Central memory CD4-positive, alpha-beta T cell (primary cell): ENCODE data around the gene DYSF.

ENCODE experiments used
- DNase-seq: peaks from one replicate; pipeline ENCODE4 v3.0.0; 2022

Gene DYSF

DNA sequence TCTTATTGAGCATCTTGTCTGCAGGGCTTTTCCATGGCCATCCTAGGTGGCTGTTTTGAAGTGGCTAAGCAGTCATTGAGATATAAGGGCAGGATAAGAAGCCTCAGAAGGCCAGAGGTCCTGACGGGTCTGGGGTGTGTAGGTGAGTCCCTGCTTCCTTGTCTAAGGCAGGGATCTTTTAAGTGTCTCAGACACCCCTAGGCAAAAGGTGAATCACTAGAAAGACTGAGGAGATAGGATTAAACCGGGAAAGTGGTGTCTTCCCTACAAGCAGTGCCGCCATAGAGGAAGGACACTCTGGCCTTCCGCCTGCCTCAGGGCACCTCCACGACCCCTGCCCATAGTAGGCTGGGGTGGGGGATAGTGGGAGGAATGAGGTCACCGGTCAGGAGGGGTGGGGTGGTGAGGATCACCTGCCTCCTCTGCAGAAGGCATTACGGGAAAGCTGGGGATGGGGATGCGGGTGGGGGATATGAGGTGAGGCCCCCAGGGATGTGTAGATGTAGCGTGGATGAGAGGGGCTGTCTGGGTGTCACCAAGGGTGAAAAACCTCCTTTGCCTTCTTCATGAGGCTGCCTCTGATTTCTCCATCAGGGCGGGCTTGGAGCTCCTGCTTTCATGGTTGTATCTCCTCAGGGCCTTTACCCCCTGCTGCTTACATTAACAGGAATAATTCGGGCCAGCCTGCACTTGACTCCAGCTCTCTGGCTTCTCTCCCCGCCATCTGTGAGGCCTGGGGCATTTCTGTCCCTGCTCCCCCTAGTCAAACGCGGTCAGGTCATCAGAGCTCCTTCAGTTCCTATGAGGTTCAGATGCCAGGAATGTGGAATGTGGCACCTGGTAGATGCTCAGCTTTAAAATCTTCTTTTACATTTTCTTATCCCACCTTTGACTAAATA is 244.0 kb downstream of the DYSF start:
- DNase-seq: no peak

DNA sequence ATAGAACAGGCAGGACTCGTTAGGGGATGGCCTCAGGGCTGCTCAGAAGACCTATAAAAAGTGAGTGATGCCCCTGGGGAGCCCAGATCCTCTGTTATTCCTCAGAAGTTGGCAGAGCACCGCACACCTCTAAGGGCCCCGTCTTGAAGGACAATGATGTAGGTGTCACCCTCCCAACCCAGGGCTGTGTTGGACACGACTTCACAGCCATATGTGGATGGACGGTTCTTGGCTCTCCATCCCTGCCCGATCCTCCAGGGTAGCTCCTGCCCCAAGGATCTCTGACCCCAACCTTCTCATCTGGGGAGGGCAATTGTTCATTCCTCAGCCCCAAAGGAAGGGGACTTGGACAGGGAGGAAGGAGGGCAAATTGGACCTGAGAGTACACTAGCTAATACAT is 246.1 kb downstream of the DYSF start:
- no peak for DNase-seq

DNA sequence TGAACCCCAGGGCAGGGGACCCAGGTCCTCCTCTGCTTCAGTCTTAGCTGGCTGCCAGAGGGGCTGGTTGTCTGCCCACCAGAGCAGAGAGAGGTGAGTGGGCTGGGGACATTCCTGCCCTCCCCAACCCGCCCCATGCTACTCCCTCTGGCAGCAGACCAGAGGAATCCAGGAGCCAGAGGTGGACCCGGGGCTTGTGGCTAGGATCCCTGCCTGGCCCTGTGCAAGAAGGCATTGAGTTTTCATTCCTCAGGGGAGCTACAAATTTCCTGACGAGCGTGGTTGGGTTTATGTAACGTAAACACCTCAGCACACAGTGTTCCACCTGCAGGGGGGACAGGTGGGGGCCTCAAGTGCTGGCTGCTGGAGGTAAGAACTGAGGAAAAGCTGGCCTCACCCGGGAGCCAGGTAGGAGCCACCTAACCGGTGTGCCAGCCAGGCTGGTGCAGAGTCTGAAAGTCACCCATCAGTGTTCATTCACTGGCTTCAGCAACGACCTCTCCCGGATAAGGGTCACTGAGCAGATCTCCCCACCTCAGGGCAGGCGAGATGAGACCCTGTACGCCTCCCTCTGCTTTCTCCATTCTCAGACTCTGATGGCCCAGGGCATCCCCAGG is 246.8 kb downstream of the DYSF start:
- DNase-seq: no peak

DNA sequence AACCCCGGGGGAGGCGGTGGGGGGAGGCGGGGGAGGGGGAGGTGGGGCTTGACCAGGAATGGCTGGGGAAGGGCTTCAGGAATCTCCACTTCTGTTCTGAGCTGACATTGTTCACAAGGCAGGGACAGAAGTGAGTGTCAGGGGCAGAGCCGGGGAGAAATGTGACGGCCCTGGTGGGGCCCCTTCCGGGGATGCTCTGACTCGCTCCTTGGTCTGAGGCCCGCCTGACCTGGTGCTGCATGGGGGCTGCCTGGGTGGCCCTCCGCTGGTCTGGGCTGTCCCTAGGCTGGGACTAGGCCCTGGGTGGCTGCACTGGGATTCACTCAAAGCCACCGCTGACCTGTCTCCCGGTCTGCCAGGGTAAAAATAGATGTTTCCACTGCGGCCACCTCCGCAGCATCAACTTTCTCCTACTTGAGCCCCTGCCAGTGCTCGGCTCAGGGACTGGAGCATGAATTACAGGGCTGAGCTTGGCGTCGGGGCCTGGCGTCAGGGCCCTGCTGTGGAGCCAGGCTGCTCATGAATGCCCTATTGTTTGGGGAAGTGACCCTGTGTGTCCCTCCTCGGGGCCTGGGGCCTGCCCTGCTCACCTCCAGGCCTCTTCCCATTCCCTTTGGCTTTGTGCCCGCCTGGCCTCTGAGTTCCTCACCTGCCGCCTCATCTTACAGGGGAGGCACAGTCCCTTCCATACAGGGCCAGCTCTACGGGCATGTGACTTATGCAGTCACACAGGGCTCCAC is 247.5 kb downstream of the DYSF start:
- DNase-seq: no peak

DNA sequence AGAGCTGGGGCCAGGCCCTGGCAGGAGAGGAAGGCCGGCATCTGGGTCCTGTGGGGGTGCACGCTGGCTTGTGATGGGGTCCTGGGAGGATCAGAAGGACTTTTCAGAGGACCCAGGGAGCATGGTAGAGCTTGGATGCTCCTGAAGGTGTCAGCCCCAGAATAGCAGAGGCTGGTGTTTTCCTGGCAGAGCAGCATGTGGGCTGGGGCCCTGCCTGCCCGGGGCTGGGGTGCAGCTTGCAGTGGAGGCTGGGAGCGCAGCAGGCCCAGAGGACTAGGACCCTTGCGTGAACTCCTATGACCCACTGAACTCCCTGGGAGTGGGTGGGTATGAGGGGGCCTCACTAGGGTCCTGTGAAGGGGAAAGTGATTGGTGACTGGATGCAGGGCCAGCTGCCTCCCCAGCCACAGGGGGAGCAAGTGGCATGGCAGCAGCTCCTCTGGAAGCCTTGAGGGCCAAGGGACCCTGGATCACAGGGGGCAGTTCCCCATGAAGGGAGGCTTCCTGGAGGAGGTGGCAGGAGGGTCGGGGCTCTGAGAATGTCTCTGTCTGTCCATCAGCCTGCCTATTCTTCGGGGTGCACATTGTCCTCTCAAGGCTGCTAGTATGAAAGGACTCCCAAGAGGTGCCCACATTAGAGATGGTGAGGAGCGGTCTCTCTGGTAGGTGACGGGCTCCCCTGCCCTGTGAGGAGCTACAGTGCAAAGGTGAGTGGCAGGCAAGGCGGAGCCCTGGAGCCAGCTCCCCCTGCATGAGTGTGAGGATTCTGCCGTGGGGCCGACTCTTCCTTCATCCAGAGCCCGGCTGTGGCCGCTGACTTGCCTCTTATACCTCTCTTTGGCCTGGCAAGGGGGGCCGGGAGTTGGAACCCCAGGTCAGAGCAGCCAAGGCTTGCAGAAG is 249.0 kb downstream of the DYSF start:
- DNase-seq: no peak

DNA sequence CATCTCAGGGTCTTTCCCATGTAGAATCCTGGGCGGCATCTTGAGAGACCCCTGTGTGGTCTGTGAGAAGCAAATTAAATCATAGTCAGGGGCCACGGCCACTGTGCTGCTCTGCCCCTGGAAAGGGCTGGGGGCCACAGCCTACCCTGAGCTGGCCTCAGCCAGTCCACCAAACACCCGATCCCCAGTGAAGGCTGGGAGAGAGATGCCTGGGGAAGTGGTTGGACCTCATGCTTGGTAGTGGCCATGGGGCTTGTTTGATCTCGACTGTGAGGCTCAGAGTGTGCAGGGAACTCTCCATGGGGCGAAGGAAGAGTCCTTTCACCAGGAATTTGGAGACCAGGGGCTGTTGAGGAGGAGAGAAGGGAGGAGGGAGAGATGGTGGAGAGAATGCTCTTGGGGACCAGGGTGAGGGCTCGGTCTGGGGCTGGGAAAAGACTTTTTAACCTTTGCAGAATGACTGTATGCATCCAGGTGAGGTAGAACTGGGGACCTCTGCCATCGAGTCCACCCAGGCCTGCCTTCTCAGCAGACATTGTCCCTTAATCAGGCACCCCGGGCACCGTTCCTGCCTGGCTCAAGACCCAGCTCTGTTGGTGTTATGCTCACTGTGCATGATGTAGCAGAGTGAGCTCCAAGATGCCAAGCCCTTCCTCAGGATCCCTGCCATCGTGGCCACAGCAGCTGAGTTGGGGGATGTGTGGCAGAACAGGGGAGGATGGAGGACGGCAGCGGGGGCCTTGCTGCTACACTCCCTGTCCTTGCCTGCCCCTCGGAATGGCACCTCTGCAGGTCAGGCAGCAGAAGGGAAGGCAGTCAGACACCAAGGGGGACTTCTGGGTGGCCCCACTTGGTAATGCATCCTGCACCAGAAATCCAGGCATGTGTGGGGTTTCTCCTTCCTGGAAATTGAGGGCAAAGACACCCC is 249.9 kb downstream of the DYSF start:
- no peak for DNase-seq

DNA sequence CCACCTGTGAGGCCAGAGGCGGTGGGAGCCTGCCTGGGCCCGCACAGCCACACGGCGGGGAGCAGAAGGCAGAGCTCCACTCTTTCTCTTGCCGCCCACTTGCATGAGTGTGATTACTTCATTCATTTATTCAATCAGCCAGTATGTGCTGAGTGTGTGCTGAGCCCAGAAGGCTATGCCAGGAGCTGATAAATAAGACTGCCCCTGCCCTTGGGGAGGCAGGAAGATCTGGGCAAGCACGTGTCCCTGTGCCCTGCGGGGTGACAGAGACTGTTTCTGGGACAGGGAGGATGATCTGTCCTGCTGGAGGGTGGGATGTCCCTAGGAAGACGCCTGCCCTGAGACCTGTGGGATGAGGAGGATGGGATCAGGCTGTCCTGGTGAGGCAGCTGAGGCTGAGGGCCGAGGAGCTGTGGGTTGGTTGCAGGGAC is 250.8 kb downstream of the DYSF start:
- DNase-seq: no peak

DNA sequence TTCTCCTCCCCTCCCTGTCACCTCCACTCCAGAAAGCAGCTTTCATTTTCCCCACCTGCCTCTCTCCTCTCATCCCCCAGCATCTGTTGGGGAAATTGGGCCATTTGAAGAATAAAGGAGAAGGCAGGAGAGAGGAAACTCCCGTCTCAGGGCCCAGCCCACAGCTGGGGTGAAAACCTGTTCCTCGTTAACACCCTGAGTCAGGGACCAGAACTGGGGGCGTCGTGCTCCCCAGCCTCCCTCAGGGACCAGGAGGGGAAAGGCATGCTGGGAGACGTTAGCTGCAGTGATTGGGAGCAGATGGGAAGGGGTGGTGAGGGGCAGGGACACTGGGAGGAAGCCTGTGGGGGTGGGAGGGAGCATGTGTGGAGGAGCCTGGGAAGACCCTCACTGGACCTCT is 251.3 kb downstream of the DYSF start:
- no peak for DNase-seq

DNA sequence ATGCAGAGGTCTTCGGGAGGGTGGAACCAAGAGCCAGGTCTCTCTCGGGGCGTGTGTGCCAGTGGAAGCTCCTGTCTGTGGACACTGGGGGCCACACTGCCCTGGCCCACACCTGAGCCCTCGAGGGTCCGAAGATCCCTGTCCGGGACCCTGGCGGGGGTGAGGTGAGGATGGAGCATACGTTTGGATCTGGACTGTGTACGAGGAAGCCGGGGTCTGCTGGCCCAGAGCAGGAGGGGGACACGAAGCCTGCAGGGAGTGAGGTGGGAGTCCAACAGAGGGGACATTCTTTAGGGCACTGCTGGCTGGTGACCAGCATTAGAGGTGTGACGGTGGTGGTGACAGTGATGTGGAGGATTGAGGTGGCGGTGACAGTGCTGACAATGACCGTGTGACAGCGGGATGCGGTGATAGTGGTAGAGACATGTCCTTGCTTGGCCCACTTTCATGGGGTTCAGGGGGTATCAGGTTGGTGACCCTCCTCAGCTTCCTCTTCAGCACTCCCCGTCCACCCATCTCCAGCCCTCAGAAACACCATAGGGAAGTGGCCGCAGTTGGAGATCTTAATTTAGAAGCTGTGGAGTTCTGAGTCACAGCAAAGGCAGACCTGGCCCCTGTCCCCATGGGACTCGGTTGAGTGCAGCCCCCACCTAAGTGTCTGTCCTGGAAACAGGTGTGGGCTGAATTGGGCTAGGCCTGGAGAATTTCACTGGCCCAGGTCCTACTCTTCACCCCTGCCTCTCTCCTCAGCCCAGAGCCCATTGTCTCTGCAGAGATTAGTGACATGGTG is 252.0 kb downstream of the DYSF start:
- no peak for DNase-seq

DNA sequence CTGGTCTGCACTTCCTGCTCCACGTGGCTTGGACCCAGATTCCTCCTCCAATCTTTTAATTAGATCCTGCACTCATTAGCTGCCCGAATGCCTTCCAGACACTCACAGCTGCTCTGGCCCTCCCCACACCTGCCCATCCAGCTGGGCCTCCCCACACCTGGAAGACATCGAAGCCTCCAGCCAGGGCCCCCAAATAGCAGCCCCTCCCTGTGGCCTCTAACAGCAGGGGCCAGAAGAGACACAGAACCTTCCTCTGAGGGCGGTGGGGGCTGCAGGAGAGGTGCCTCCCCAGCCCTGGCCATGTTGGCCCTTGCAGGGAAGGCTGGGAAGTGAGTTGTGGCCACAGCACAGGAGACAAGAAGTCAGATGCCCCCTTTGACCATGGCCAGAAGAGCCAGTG is 252.8 kb downstream of the DYSF start:
- no peak for DNase-seq

DNA sequence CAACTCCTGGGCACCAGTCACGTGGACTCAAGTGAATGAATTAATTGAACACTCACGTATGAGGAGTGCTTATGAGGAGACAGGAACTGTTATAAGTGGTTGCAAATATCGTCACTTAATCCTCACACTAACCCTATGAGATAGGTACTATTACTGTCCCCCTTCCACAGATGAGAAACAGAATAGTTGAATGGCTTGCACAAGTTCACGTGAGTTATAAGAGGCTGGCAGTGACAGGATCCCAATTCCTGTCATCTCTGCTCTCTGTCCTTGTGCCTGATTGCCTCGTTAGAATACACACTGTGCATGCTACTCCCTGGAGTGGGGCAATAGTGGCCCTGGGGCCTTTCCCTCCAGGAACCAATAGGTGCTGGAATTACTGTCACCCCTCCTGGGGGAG is 253.5 kb downstream of the DYSF start:
- DNase-seq: no peak

DNA sequence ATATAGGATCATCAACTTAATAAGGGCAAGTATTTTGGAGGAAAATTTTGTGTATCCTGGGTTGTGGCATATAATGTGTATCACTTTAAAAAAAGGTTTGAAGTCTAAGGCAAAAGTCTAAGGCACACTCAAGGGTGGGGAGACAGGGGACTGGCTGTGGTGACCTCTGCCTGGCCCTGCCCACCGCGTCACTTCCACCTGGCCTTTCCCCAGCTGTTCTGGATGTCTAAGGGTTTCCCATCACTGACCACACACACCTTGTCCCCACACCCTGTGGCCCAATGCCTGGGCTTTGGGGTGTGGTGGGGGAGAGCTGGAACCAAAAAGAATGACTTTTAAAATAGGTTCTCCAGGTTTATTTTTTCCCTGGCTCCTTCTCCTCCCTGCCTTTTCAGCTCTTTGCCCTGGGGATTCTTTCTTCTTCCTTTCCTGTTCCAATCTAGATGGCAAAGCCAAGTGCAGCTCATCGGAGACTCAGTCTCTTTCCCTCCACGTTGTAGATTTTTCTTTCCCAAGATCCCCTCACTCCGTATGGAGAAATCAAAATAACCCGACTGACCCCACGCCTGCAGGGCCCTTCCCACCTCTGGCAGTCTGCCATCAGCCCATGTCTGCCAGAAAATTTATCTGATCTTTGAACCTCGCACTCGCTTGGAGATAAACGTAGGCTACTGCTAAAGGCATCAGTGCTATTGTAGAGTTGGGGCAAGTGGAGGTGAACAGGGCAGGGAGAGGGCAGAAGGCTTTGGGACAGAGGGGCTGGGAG is 257.2 kb downstream of the DYSF start:
- DNase-seq: no peak

DNA sequence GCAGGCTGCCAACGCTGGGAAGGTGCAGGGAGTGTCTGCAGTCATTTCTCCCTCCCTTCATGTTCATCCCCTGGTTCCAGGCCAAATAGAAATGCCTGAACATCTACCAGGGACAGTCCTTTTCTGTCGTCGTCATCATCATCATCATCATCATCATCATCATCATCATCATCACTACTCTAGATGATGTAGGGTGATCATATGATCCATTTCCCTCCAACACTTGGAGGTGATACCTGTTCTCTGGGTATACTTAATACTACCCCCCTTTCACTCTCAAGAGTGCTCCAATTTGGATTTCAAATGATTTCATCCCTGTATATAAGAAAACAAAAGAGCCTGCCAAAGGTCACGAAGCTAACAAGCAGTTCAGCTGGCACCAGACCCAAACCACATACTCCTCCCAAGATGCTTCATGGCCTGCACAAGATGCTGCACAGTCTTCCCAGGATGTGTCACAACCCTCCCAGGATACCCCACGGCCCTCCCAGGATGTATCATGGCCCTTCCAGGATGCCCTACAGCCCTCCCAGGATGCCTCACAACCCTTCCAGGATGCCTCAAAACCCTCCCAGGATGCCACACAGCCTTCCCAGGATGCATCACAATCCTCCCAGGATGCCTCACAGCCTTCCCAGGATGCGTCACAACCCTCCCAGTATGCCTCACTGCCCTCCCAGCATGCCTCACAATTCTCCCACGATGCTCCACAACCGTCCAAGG is 257.9 kb downstream of the DYSF start:
- no peak for DNase-seq

DNA sequence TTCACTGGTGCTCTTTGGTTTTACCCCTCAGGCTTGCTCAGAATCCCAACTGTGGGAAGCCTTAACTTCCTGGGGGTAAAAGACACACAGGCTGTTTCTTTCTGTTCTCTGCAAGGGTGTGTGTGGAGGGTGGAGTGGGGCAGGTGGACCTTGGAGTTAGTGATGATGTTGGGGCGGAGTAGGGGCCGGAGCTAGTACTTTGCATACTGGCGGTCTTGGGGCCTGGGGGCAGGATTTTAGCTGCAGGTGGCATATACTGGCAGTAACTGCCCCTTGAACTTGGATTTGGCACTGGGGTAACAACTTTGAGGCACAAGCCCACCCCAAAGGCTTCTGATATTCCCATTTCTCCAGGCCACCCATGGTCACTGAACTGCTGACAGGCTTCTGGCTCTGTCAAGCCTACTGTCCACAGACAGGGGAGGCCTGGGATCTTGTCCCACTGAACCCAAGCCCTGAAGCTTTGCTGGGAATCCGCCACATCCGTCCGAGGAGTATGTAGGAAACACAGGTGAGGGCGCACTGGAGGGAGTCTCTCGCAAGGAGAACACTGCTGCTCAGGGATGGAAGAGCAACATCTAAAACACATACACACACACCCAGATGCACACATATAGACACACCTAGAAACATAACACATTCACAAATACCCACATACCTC is 258.9 kb downstream of the DYSF start:
- DNase-seq: no peak

DNA sequence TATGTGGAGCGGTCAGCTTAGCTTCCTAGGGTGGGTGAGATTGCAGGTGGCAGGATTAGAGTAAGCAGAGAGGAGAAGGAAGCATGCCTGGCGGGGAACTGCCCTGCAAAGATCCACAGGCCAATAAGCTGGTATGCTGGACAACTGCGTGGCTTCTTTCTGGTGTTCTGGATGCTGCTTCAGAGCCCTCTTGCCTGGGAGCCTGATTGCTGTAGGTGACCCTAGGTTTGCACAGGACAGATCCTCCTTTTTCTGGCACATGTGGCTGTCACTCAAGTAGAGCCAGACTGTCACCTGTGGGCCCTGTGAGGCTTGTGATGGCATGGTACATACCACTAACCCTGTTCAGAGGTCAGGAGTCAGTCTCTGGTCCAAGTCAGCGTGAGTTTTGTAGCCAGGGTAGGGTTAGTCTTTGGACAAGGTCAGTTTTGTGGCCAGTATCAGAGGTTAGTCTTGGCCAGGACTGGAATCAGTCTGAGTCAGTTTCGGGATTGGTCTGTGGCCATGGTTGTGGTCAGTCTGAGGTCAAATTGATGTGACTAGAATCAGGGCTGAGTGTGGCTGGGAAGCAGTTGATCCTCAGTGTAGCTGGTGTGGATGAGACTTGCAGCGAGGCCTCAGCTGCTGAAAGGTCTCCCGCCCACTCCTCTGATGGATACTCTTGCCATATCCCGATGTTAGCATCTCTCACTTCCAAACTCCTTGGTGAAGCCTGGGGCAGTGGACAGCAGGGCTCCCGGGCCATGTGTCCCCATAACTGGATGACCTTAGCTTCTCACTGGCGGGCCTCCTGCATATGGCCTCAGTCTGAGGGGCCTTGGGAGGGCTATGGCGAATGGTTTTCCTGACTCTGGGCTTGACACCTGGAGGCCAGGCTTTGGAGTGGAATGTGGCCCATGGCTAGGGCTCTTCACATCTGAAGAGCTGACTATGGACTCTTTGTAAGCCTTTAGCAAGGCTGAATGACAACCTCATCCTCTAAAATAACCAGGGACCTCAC is 260.5 kb downstream of the DYSF start:
- no peak for DNase-seq

DNA sequence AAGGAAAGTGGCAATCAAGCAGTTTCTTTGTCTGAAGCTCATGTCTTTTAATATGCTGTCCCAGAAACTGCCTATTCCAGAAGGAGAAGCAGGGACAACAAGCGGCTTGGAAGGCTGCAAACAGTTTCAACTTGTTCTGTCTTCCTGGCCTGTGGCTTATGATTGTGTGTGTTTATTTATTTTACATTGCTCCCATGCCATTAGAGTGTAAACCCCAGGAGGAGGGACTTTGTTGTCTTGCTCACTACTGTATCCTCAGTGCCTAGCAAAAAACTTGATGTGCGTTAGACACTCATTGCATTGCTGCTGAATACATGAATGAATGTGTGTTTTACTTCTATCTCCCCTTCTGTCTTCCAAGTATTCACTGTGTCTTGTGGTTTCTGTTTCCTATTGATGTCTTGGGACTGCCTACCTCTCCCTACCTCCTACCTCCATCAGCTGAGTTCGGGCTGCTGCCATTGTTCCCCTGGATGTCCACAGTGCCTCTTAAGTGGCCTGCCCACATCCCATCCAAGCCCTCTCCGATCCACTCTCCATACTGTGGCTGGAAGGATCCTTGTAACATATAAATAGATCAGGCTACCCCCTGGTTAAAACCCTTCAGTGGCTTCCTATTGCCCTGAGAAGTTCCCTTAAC is 261.4 kb downstream of the DYSF start:
- no peak for DNase-seq
